Prostate gland (tissue), 2 donors: ENCODE measurements around the gene RPRD1B. TPM values are rescaled to one million over a fixed set of nuclear protein-coding genes. Genes with fewer than 3 reads are reported as not detected.

Experiments used
- DNase-seq: peaks from one replicate; pipeline ENCODE4 v3.0.0-alpha.2; 2019; ENCODE audit warnings: low spot score
- H3K27ac ChIP-seq, 2 donors: fragments of 200-600 bp; sonication (generic); 2 replicates each; pipeline ENCODE4 v1.5.1; 2017 to 2019
- H3K27me3 ChIP-seq: fragments of 200-600 bp; sonication (generic); replicated peaks from 2 replicates; pipeline ENCODE4 v1.5.1; 2019; ENCODE audit not compliant: insufficient read depth
- H3K36me3 ChIP-seq, 2 donors: fragments of 200-600 bp; sonication (generic); 1 replicate in 1 of 2; 2 replicates in 1 of 2; pipeline versions ENCODE4 v1.5.1 to v1.8.1; 2017 to 2019
- H3K4me1 ChIP-seq: fragments of 200-600 bp; sonication (generic); replicated peaks from 2 replicates; pipeline ENCODE4 v1.5.1; 2019
- H3K4me3 ChIP-seq, 2 donors: fragments of 200-600 bp; sonication (generic); 2 replicates each; pipeline ENCODE4 v1.5.1; 2017 to 2019
- H3K9me3 ChIP-seq: fragments of 200-600 bp; sonication (generic); 2 replicates; pipeline ENCODE4 v1.5.1; 2017
- CTCF ChIP-seq, 4 experiments: fragments of 200-600 bp in 2 of 4; fragments of 450-650 bp in 2 of 4; sonication (generic) in 2 of 4; IDR thresholded peaks; 1 replicate in 3 of 4; 2 replicates in 1 of 4; pipeline ENCODE4 v1.5.1; 2016 to 2019; ENCODE audit warnings: antibody characterized with exemption in 4 of 4, mild to moderate bottlenecking in 2 of 4, moderate library complexity in 2 of 4
- POLR2A ChIP-seq: fragments of 450-650 bp; IDR thresholded peaks from one replicate; pipeline ENCODE4 v1.6.1; 2016; ENCODE audit warnings: antibody characterized with exemption, mild to moderate bottlenecking
- POLR2AphosphoS5 ChIP-seq: sonication (generic); formaldehyde crosslinking; IDR thresholded peaks from one replicate; pipeline ENCODE4 v1.6.1; 2017; ENCODE audit warnings: antibody characterized with exemption
- WGBS: methylation state at CpG from one replicate; pipeline ENCODE4 v1.1.5; 2018; 5-methylcytosine and 5-hydroxymethylcytosine counted together
- intact Hi-C: fragments of 100-400 bp; cut with DNase I; formaldehyde crosslinking; loops from one replicate; pipeline ENCODE4 v1.14.2; 2022
- total RNA-seq, 2 donors: library from RNA; depleted of rRNA; stranded (reverse); fragments of >200 nt; gene quantifications; one replicate each; pipeline ENCODE4 v1.1.0, GENCODE V29; 2016

Gene RPRD1B
- total RNA-seq, 2 donors from 2014 or later: 21.9 to 27.5 TPM

GRCh38 chr20:38116409-38117165 lies 83.0 kb downstream of the RPRD1B start:
- no peaks in the 10 kb centered on the region for H3K4me1 ChIP-seq
- intact Hi-C loops: no loop called here
- H3K4me3 ChIP-seq: no peak overlapping the region
- 63% methylated on average over 3 of the region's 3 CpGs for WGBS
- H3K9me3 ChIP-seq: no peaks in the 10 kb centered on the region
- H3K36me3 ChIP-seq: no peaks in the 10 kb centered on the region
- H3K27me3 ChIP-seq: no peaks in the 10 kb centered on the region
- H3K27ac ChIP-seq: no peak overlapping the region
- DNase-seq: no peak
- TF ChIP-seq POLR2AphosphoS5: no peak
- no peak for TF ChIP-seq POLR2A
- TF ChIP-seq CTCF (IDR thresholded peaks at IDR 0.05): no peak

GRCh38 chr20:38117205-38117604 lies 83.7 kb downstream of the RPRD1B start:
- no peak for DNase-seq
- TF ChIP-seq CTCF (IDR thresholded peaks at IDR 0.05): no peak
- intact Hi-C loops: no loop called here
- no peaks in the 10 kb centered on the region for H3K9me3 ChIP-seq
- 94% methylated on average over 2 of the region's 2 CpGs for WGBS
- no peak overlapping the region for H3K27ac ChIP-seq
- H3K27me3 ChIP-seq: no peaks in the 10 kb centered on the region
- no peaks in the 10 kb centered on the region for H3K4me1 ChIP-seq
- no peak overlapping the region for H3K4me3 ChIP-seq
- no peaks in the 10 kb centered on the region for H3K36me3 ChIP-seq

GRCh38 chr20:38117635-38118034 lies 84.1 kb downstream of the RPRD1B start:
- intact Hi-C loops: no loop called here
- WGBS: 78% methylated on average over 3 of the region's 3 CpGs
- no peak overlapping the region for H3K27ac ChIP-seq
- no peak overlapping the region for H3K4me3 ChIP-seq
- no peaks in the 10 kb centered on the region for H3K9me3 ChIP-seq
- DNase-seq: no peak
- H3K27me3 ChIP-seq: no peaks in the 10 kb centered on the region
- no peaks in the 10 kb centered on the region for H3K4me1 ChIP-seq
- H3K36me3 ChIP-seq: no peaks in the 10 kb centered on the region
- TF ChIP-seq CTCF (IDR thresholded peaks at IDR 0.05): no peak

GRCh38 chr20:38119446-38119845 lies 85.9 kb downstream of the RPRD1B start:
- H3K36me3 ChIP-seq: no peaks in the 10 kb centered on the region
- H3K27me3 ChIP-seq: no peaks in the 10 kb centered on the region
- peaks cover 6% of the 10 kb centered on the region for H3K4me1 ChIP-seq
- intact Hi-C loops: no loop called here
- no peak for DNase-seq
- TF ChIP-seq POLR2AphosphoS5 (no peak), POLR2A (no peak), CTCF (IDR thresholded peaks at IDR 0.05) (no peak)
- no peak overlapping the region for H3K27ac ChIP-seq
- no peak overlapping the region for H3K4me3 ChIP-seq
- H3K9me3 ChIP-seq: no peaks in the 10 kb centered on the region
- WGBS: 67% methylated on average over 6 of the region's 6 CpGs

- WGBS: 96% methylated on average over 4 of the region's 4 CpGs
- no peak for TF ChIP-seq POLR2AphosphoS5
- no peak for TF ChIP-seq POLR2A
- no peak for TF ChIP-seq CTCF (IDR thresholded peaks at IDR 0.05)
- DNase-seq: no peak
These were observed 87.1 kb downstream of the RPRD1B start for GRCh38 chr20:38120625-38120988.

More at GRCh38 chr20:38120625-38120988, 87.1 kb downstream of the RPRD1B start:
- H3K27me3 ChIP-seq: no peaks in the 10 kb centered on the region
- H3K27ac ChIP-seq: no peak overlapping the region
- no peaks in the 10 kb centered on the region for H3K9me3 ChIP-seq
- peaks cover 12% of the 10 kb centered on the region for H3K4me1 ChIP-seq
- no peaks in the 10 kb centered on the region for H3K36me3 ChIP-seq
- intact Hi-C loops: no loop called here
- H3K4me3 ChIP-seq: no peak overlapping the region
